T-cell (primary cell): Measurements from ENCODE around the gene SCN2B. TPM values are rescaled to one million over a fixed set of nuclear protein-coding genes. Genes with fewer than 3 reads are reported as not detected.

Source experiments
- ATAC-seq, 4 experiments: fragments of 200-7000 bp in 3 of 4; fragments of 150-1000 bp in 1 of 4; cut with Tn5 transposase; replicated peaks in 1 of 4; 1 replicate in 3 of 4; 2 replicates in 1 of 4; pipeline ENCODE4 v1.10.0; 2021; ENCODE audit warnings: moderate library complexity in 3 of 4, mild to moderate bottlenecking in 2 of 4, moderate number of reproducible peaks in 1 of 4
- CTCF ChIA-PET, 2 donors: fragments of 300-600 bp; sonication (Branson Sonifier 250); formaldehyde crosslinking; loops; one replicate each; lab custom pipeline; 2022; ENCODE audit warnings: antibody characterized with exemption in 2 of 2; lab: Charles Lee
- POLR2A ChIA-PET, 2 donors: fragments of 300-600 bp; sonication (Branson Sonifier 250); formaldehyde crosslinking; loops; one replicate each; lab custom pipeline; 2022; ENCODE audit warnings: antibody characterized with exemption in 2 of 2; lab: Charles Lee
- DNase-seq, 35 experiments: peaks; one replicate each; pipeline versions ENCODE4 v3.0.0 to v3.0.0-alpha.2; 2013 to 2023
- H3K27ac ChIP-seq: one replicate; pipeline ENCODE4 v1.5.1; 2013; ENCODE audit warnings: low read length
- H3K27me3 ChIP-seq, 2 experiments: replicated peaks in 1 of 2; 1 replicate in 1 of 2; 2 replicates in 1 of 2; pipeline versions ENCODE4 v1.6.1 to v1.7.0; 2013; ENCODE audit warnings: low read length in 1 of 2, mixed read lengths in 1 of 2; ENCODE audit not compliant: control insufficient read depth in 2 of 2, insufficient read depth in 2 of 2; ENCODE audit errors: extremely low read depth in 1 of 2
- H3K36me3 ChIP-seq, 2 donors: 1 replicate in 1 of 2; 2 replicates in 1 of 2; pipeline versions ENCODE4 v1.6.1 to v1.7.0; 2013; ENCODE audit warnings: low read length in 1 of 2; ENCODE audit not compliant: control insufficient read depth in 2 of 2, insufficient read depth in 1 of 2; ENCODE audit errors: extremely low read depth in 1 of 2
- H3K4me1 ChIP-seq, 2 experiments: 1 replicate in 1 of 2; 2 replicates in 1 of 2; pipeline versions ENCODE4 v1.6.1 to v1.7.0; 2013; ENCODE audit warnings: low read length in 2 of 2, mixed read lengths in 1 of 2; ENCODE audit not compliant: insufficient read depth in 2 of 2, control insufficient read depth in 1 of 2; ENCODE audit errors: extremely low read depth in 1 of 2
- H3K4me3 ChIP-seq, 2 donors: 1 replicate in 1 of 2; 2 replicates in 1 of 2; pipeline versions ENCODE4 v1.5.1 to v1.7.0; 2013; ENCODE audit warnings: mild to moderate bottlenecking in 2 of 2, low read length in 1 of 2, moderate library complexity in 1 of 2; ENCODE audit not compliant: control insufficient read depth in 1 of 2; ENCODE audit errors: extremely low read depth in 1 of 2
- H3K9me3 ChIP-seq: 2 replicates; pipeline ENCODE4 v1.7.0; 2013
- H3K27ac Mint-ChIP-seq, 2 donors: one replicate each; pipeline ENCODE4 v1.8.0; 2020 to 2021; ENCODE audit warnings: mild to moderate bottlenecking in 2 of 2, mixed read lengths in 2 of 2
- H3K27me3 Mint-ChIP-seq, 2 donors: one replicate each; pipeline ENCODE4 v1.8.0; 2021 to 2022; ENCODE audit warnings: mixed read lengths in 2 of 2
- H3K36me3 Mint-ChIP-seq: one replicate; pipeline ENCODE4 v1.8.0; 2021; ENCODE audit warnings: mixed read lengths
- H3K4me1 Mint-ChIP-seq, 3 donors: one replicate each; pipeline ENCODE4 v1.8.0; 2020 to 2022; ENCODE audit warnings: mixed read lengths in 3 of 3, mild to moderate bottlenecking in 1 of 3
- H3K4me3 Mint-ChIP-seq, 3 donors: one replicate each; pipeline ENCODE4 v1.8.0; 2020 to 2022; ENCODE audit warnings: mild to moderate bottlenecking in 3 of 3, mixed read lengths in 3 of 3, moderate library complexity in 3 of 3
- H3K9me3 Mint-ChIP-seq, 3 donors: one replicate each; pipeline ENCODE4 v1.8.0; 2020 to 2022; ENCODE audit warnings: mixed read lengths in 3 of 3
- WGBS: methylation state at CpG from one replicate; pipeline ENCODE4 v1.1.5; 2013; ENCODE audit warnings: missing lambda C conversion rate; ENCODE audit not compliant: insufficient coverage; 5-methylcytosine and 5-hydroxymethylcytosine counted together
- total RNA-seq, 35 experiments: library from RNA in 6 of 35; stranded (reverse) in 6 of 35; fragments of 120-200 nt in 1 of 35; gene quantifications; one replicate each; pipeline versions ENCODE4 v1.2.1 to v1.2.4 and lab custom pipeline; 2013 to 2026

Gene SCN2B
- total RNA-seq, 5 donors from 2014 or later (not counting 1 experiment from before 2014, with no cell fraction given): 0.06 TPM; not detected in 4

- Mint-ChIP-seq H3K27ac (no peak overlapping the region), H3K4me3 (peak overlapping the region in 1 of 3 donors; percentile 21), H3K9me3 (no peaks in the 10 kb centered on the region), H3K36me3 (no peaks in the 10 kb centered on the region), H3K4me1 (peaks cover 0 to 4% (median 3%) of the 10 kb centered on the region in 3 donors), H3K27me3 (peaks cover 44 to 58% of the 10 kb centered on the region in 2 donors)
- DNase-seq: no peak
- Histone ChIP-seq H3K27me3 (peaks cover 6 to 65% of the 10 kb centered on the region in 2 experiments), H3K36me3 (no peaks in the 10 kb centered on the region), H3K4me1 (peaks cover 0 to 19% of the 10 kb centered on the region in 2 experiments), H3K4me3 (no peak overlapping the region), H3K9me3 (no peaks in the 10 kb centered on the region), H3K27ac (no peak overlapping the region)
- no peak for ATAC-seq
- ChIA-PET POLR2A (no interaction called here), CTCF (no interaction called here)
- 100% methylated on average over 1 of the region's 3 CpGs for WGBS
Measured at GRCh38 chr11:118147502-118147901, 28.9 kb downstream of the SCN2B start.

GRCh38 chr11:118146554-118146953 is 29.9 kb downstream of the SCN2B start:
- Mint-ChIP-seq H3K27ac (no peak overlapping the region), H3K9me3 (no peaks in the 10 kb centered on the region), H3K36me3 (no peaks in the 10 kb centered on the region), H3K4me3 (peak overlapping the region; percentile 74 to 80 (median 77)), H3K27me3 (peaks cover 49 to 60% of the 10 kb centered on the region in 2 donors), H3K4me1 (peaks cover 0 to 4% (median 3%) of the 10 kb centered on the region in 3 donors)
- Histone ChIP-seq H3K4me1 (peaks cover 0 to 14% of the 10 kb centered on the region in 2 experiments), H3K9me3 (no peaks in the 10 kb centered on the region), H3K27ac (no peak overlapping the region), H3K27me3 (peaks cover 4 to 61% of the 10 kb centered on the region in 2 experiments), H3K36me3 (no peaks in the 10 kb centered on the region), H3K4me3 (no peak overlapping the region)
- no CpG with 5 or more reads among the region's 6 CpGs for WGBS
- POLR2A ChIA-PET: no interaction called here
- CTCF ChIA-PET: interaction anchor here in 1 of 2 donors (0.9 to 1.0 kb wide), 2 partner anchors 21 to 24 kb away, joined by 3 read pairs; no protein-coding TSS in a partner anchor
- no peak for DNase-seq
- no peak for ATAC-seq

DNA sequence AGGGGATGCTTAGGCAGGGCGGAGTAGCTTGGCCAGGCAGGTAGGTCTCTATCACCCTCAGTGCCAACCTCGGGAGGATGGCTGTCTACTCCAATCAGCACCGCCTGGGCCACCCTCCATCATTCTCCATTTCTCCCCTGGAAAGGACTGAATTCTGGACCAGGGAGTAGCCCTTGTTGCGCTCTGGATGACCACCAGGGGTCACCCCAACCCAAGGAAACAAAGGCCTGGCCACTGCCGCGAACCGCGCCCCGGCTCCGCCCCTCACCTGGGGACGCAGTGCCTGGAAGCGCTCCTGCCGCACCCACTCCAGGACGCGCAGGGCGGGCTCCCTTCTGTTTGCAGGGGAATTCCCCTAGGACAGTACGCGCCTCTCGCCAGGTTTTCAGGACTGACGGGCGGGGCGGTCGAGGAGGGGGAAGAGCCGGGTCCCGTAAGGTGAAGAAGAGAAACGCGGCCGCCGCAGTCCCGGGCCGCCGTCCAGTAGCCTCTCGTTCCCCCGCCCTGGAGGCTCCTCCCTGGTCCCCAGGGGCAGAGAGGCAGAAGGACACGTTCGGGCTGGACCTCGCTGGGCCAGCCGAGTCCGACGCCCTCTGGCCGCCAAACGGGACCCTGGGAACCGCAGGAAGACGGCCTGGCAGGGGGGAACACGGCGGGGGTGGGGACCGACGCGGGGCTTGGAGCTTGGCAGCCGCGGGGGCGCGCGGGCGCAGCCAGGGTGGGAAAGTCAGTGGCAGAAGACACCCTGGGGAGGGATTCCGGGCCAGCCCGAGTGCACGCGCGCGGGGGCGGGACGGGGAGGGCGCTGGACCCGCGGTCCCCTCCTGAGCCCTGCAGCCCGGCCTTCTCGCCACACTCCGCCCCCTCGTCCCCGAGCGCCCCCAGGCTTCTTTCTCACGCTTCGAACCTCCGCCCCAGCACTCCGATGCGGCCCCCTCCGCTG is 30.9 kb downstream of the SCN2B start:
- H3K36me3 Mint-ChIP-seq: no peaks in the 10 kb centered on the region
- POLR2A ChIA-PET: interaction anchor here in 1 of 2 donors (0.5 kb wide), 1 partner anchor 10 kb away, joined by 6 read pairs; no protein-coding TSS in a partner anchor
- DNase-seq: peak; percentile 59 to 91 (median 79)
- no peak overlapping the region for H3K27ac Mint-ChIP-seq
- no peaks in the 10 kb centered on the region for H3K36me3 ChIP-seq
- H3K27ac ChIP-seq: no peak overlapping the region
- CTCF ChIA-PET: no interaction called here
- H3K27me3 ChIP-seq: peaks cover 0 to 63% of the 10 kb centered on the region in 2 experiments
- H3K9me3 ChIP-seq: no peaks in the 10 kb centered on the region
- 2% methylated on average over 78 of the region's 78 CpGs for WGBS
- ATAC-seq: peak; percentile 91 to 94 (median 93)
- H3K27me3 Mint-ChIP-seq: peaks cover 50 to 62% of the 10 kb centered on the region in 2 donors
- no peaks in the 10 kb centered on the region for H3K9me3 Mint-ChIP-seq
- peak overlapping the region; percentile 53 to 64 for H3K4me3 ChIP-seq
- peaks cover 0 to 4% (median 3%) of the 10 kb centered on the region in 3 donors for H3K4me1 Mint-ChIP-seq
- peaks cover 0 to 14% of the 10 kb centered on the region in 2 experiments for H3K4me1 ChIP-seq
- H3K4me3 Mint-ChIP-seq: peak overlapping the region; percentile 75 to 81 (median 77)

DNA sequence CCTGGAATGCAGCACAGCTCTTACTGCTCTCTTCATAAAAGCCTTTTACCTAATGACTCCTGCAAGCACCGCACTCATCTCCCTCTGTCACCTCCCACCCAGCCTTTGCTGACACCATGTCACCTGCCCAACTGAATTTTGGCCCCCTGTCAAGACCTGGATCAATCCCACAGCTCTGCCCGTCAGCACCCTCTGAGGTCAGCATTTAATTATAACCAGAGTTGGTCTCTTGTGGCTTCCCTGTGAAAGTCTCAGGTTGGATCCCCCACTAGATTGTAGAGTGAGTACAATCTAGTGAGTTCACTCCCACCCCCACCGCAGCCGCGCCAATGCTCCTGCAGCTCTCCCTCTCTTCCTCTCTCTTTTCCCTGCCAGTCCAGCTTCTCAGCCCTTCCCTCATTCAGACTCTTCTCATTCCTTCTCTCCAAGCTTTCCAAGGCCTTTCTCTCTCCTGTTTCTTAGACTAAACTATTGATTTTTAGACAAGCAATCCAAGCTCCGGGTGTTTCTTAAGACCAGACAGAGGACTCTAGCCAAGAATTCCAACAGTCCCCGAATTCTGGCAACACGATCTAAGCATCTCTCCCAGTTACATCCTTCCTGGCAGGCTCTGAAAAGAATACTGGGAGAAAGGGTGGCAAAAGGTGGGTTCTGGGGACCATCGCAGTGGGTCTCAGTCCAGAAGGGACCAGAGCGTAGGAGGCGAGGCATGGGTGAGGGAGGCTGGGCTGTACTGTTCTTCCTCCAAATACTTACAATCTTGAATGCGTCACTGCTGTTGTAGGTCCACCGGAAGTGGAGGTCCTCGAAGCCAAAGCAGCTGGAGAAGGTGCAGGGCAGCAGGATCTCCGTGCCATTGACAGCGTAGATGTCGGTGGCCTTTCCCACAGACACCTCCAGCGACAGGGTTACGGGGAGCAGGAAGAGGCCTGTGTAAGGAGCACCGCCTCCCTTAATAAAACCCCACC is 31.9 kb downstream of the SCN2B start:
- no peaks in the 10 kb centered on the region for H3K36me3 ChIP-seq
- H3K27me3 ChIP-seq: peaks cover 0 to 68% of the 10 kb centered on the region in 2 experiments
- Mint-ChIP-seq H3K27me3 (peaks cover 55 to 60% of the 10 kb centered on the region in 2 donors), H3K4me3 (peak overlapping the region; percentile 75 to 81 (median 77)), H3K4me1 (peaks cover 0 to 4% (median 3%) of the 10 kb centered on the region in 3 donors), H3K9me3 (no peaks in the 10 kb centered on the region), H3K27ac (peak overlapping the region in 1 of 2 donors; percentile 12), H3K36me3 (no peaks in the 10 kb centered on the region)
- no peak overlapping the region for H3K27ac ChIP-seq
- no peak for ATAC-seq
- WGBS: 88% methylated on average over 8 of the region's 20 CpGs
- CTCF ChIA-PET: interaction anchor here in 1 of 2 donors (0.5 to 2.4 kb wide), 2 partner anchors 18 to 27 kb away, joined by 3 to 10 read pairs; no protein-coding TSS in a partner anchor
- H3K9me3 ChIP-seq: no peaks in the 10 kb centered on the region
- POLR2A ChIA-PET: interaction anchor here (0.5 to 0.6 kb wide), 2 partner anchors 9 to 14 kb away, joined by 4 to 6 read pairs; no protein-coding TSS in a partner anchor
- no peak for DNase-seq
- H3K4me1 ChIP-seq: peaks cover 0 to 14% of the 10 kb centered on the region in 2 experiments
- H3K4me3 ChIP-seq: no peak overlapping the region

DNA sequence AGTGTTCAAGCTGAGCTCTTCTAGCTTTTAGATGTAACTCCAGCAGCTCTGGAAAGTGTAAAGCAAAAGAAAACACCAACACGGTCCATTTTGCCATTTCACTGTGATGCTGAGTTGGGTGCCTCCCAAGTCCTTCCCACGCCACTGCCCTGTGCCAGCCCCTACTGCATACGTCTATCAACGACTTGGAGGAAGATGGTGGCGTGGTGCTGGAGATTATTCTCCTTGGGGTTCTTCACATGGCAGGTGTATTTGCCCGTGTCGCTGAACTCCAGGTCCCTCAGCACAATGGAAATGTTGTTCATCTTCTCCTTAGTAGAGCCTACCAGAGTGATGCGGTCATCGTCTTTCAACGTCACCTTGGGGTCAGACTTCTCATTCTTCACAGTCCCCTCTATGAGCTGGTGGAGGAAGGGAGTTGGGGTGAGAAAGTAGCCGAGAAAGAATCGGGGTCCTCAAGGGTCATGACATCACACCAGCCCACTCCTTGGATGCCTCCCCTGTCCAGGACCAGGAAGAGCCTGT is 32.7 kb downstream of the SCN2B start:
- DNase-seq (no peak), ATAC-seq (no peak)
- Mint-ChIP-seq H3K27ac (no peak overlapping the region), H3K4me1 (peaks cover 0 to 4% (median 3%) of the 10 kb centered on the region in 3 donors), H3K9me3 (no peaks in the 10 kb centered on the region), H3K4me3 (peak overlapping the region in 1 of 3 donors; percentile 77), H3K27me3 (peaks cover 58 to 61% of the 10 kb centered on the region in 2 donors), H3K36me3 (no peaks in the 10 kb centered on the region)
- H3K27ac ChIP-seq: no peak overlapping the region
- ChIA-PET POLR2A (interaction anchor here in 1 of 2 donors (0.6 kb wide), 1 partner anchor 13 kb away, joined by 4 read pairs; no protein-coding TSS in a partner anchor), CTCF (interaction anchor here in 1 of 2 donors (0.9 to 2.4 kb wide), 2 partner anchors 28 to 55 kb away, joined by 3 to 10 read pairs; no protein-coding TSS in a partner anchor)
- peaks cover 0 to 14% of the 10 kb centered on the region in 2 experiments for H3K4me1 ChIP-seq
- H3K4me3 ChIP-seq: no peak overlapping the region
- H3K36me3 ChIP-seq: no peaks in the 10 kb centered on the region
- H3K27me3 ChIP-seq: peaks cover 0 to 68% of the 10 kb centered on the region in 2 experiments
- WGBS: 69% methylated on average over 4 of the region's 12 CpGs
- H3K9me3 ChIP-seq: no peaks in the 10 kb centered on the region
